ENCODE data around the gene DIO3.

DIO3 gene

DNA sequence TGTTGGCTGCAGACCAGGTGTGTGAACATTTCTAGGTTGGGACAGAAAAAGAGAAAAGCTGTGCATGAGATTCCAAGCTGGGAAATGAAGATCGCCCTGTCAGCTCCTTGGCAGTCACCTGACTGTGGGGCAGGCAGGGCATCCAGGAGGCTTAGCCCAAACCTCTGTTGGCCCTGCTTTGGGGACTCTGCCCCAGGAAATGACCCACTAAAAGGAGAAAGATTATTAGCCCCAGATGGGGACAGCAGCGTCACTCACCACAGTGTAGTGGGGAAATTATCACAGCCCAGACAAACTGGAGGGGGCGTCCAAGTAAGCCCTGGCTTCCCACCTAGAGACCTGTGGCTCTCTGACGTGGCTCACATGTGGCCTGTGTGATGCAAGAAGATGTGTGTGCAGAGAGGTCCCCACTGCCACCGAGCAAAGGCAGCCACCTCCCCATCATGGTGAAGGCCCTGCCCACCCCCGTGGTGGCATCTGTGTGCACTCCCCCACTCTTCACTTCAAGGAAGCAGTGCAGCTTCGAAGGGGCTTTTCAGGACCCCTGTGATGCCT lies 39.1 kb downstream of the DIO3 start:
- no peak for DNase-seq

DNA sequence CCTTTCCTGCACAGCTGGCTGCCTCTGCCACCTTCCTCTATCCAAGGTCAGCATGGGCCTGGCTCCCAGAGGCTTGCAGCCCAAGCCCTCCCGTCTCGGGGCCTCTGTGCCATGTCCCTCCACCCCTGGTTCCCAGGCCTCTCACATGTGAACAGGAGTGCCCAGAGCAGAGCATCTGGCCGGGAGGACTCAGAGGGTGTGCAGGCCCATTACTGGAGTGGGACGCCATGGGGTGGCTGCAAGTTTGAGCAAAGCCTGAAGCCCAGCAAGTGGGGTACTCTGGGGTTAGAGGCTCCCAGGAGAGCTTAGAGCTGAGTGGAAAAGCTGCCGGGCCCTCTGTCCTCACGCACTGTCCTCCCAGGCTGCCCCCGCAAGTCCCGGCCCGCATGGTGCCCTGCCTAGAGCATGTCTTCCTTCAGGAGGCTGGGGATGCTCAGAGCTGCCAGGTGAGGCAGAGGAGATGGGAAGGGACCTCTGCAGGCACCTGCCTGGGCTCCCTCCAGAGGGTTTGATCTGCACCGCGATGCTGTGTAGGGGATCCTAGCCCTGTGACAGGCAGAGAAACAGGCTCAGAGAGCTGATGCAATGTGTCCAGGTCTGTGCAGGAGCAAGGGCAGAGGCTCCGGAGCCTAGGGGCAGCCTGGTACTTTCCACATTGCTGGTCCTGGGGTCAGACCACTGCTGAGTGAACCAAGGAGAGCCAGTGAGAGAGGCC lies 39.8 kb downstream of the DIO3 start:
- no peak for DNase-seq

DNA sequence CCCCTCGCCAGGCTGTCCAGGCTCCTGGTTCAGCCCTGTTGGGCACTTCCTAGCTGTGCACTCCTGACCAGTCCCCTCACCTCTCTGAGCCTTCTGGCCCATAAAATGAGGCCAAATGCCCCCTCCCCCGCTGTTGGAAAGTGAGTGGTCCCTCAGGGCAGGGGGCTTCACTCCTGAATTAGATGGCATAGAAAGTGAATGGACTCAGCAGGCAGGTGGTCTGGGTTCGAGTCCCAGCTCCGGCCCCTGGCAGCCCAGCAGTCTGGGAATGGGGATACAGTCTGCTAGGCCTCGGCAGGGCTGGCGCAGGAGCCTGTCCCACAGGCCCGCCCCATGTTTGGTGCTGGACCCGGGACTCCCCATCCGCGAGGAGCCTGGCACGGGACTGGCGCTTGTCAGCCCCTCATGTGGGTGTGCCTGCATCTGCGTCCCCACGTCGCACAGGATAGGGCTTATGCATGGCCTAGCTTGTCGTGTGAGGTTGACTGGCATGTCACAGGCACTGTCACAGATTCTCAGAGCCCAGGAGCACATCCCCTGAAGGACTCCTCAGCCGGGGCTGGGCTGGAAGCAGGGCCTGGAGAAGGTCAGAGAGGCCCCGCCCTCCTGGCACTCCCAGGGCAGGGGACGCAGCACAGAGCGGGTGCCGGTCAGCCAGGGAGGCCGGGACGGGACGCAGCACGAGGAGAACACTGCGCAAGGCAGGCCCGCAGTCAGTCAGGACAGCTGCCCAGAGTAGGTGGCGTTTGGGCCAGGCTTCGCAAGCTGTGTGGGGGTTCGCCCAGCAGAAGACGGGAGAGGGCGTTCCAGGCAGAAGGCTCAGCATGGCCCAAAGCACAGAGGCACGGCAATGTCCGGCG lies 40.5 kb downstream of the DIO3 start:
- no peak for DNase-seq

DNA sequence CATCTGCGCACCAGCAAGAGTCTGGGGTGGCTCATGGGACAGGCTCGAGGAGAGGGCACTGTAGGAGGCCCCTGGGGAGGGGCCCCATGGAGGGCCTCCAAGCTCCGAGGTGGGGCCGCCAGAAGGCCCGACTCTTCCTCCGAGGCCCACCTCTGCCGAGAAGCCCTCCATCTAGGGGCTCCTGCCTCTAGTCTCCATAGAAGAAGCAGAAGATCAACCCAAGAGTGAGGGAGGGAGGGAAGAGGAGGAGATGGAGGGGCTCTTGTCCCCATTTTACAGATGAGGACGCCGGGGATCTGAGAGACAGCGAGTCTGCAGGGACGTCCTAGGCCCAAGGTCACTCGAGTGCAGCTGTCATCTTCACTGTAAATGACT lies 41.2 kb downstream of the DIO3 start:
- DNase-seq, result no peak

DNA sequence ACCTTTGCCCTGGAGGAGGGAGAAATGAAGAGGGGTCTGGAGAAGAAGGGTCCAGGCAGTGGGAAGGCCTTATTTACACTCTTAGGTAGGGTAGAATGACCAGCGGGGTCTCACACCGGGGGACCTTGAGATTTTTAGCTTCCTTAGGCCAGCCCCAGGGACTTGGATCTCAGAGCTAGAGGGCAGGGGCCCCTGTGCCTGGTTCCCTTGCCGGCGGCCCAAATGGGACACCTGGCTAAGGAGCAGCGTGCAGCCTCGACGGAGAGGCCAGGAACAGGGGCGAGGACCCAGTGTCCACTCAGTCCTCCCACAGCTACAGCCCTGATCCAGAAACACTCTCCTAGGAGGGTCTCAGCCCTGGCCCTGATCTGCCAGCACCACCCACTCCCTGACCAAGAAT lies 41.8 kb downstream of the DIO3 start:
- DNase-seq, result no peak

DNA sequence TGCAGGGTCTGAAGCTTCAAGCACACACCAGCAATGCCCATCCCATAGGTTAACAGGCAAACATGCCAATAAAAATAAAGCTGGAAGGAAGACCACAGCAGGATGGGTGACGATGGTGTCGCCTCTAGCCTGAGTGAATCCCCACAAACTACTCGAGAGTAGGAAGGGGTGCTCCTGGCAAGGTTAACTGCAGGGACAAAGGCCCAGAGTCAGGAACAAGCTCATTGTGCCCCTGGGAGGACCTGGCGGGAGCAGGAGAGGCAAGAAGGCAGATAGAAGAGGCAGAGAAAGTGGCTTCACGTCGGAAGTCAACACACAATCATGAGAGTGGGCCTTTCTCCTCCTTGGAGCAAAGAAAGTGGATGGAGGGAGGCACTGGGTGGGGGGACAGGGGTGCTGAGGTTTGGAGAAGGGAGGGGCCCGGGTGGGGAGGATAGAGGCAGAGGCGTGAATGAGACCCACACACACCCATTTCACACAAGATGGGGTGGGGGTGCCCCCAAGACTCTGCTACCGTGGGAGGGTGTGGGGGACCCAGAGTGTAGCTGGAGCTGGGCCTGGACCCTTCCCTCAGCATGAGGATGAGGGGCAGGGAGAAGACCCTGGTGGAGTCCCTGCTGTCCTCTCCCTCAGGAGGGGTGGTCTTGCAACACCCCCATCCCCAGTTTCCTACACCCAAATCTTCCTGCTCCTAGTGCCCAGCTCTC lies 43.1 kb downstream of the DIO3 start:
- DNase-seq, result no peak

DNA sequence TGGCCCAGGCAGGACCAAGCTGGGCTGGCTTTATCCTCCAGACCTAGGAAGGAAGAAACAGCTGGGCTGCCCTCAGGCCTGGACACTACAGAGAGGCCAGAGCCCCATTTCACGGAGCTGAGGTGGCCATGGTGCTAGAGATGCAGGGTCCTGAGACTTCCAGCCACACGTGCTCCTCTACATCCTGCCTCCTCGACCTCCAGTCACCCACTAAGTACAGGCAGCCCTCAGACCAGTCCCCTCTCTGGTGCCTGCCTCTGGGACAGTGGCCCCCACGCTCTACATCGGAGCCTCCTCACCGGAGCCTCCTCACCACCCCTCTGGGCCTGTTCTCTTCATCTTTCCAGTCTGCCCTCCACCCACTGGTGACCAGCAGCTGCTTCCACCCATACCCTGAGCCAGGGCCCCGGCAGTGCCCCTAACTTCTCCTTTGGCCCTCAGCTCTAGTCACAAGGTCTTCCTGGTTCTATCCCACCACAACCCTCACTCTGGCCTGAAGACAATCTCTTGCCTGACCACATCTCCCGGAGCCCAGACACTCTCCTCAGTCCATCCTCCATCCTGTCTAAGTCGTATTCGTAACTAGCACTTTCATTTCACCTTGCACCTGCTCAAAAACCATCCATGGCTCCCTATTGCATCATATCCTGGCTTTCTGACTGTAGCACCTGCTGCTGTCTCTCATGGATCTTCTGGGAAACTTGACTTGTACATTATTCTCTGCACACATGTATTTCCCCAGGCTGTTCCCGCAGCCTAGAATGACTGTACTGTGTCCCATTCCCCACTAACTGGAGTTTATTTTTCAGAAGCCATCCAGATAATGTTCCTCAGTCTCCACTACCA lies 43.9 kb downstream of the DIO3 start:
- DNase-seq, result no peak

DNA sequence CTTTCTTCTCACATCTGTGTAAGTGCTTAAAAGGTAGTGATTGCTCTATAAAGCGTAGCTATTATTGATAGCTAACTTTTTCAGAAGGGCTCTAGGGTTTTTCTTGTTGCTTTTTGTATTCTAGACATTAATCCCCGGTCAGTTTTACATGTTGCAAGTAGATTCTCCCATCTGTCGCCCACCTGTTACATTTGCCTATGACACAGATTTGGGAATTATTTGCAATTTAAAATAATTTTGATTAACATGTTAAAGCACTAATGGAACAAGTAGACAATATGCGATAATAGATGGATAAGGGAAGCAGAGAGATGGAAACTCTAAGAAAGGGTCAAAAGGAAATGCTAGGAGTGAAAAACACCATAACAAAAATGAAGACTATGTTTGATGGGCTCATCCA lies 44.5 kb downstream of the DIO3 start:
- DNase-seq, result no peak

Measured in SHP77 (cell line).